Vagina (tissue), 2 donors: Measurements from ENCODE around the gene CBFA2T2. TPM values are rescaled to one million over a fixed set of nuclear protein-coding genes. Genes with fewer than 3 reads are reported as not detected.

Source experiments
- DNase-seq, 2 donors: peaks; one replicate each; pipeline ENCODE4 v3.0.0-alpha.2; 2017; ENCODE audit errors: extremely low spot score in 2 of 2
- H3K27ac ChIP-seq: fragments of 200-600 bp; sonication (generic); one replicate; pipeline ENCODE4 v1.5.1; 2019
- H3K27me3 ChIP-seq: fragments of 200-600 bp; sonication (generic); one replicate; pipeline ENCODE4 v1.5.1; 2019
- H3K36me3 ChIP-seq, 2 donors: fragments of 200-600 bp; sonication (generic); one replicate each; pipeline ENCODE4 v1.5.1; 2017 to 2019
- H3K4me1 ChIP-seq: fragments of 200-600 bp; sonication (generic); one replicate; pipeline ENCODE4 v1.5.1; 2019
- H3K4me3 ChIP-seq, 2 donors: fragments of 200-600 bp; sonication (generic); 1 replicate in 1 of 2; 2 replicates in 1 of 2; pipeline ENCODE4 v1.5.1; 2016 to 2019
- H3K9me3 ChIP-seq: fragments of 200-600 bp; sonication (generic); one replicate; pipeline ENCODE4 v1.5.1; 2019
- POLR2A ChIP-seq, 2 donors: fragments of 450-650 bp; IDR thresholded peaks; one replicate each; pipeline ENCODE4 v1.6.1; 2017; ENCODE audit warnings: antibody characterized with exemption in 2 of 2, mild to moderate bottlenecking in 2 of 2, moderate library complexity in 2 of 2
- POLR2AphosphoS5 ChIP-seq, 2 donors: sonication (generic); formaldehyde crosslinking; IDR thresholded peaks; one replicate each; pipeline ENCODE4 v1.9.0; 2017; ENCODE audit warnings: antibody characterized with exemption in 2 of 2, mild to moderate bottlenecking in 2 of 2, low read depth in 1 of 2; ENCODE audit not compliant: insufficient read depth in 1 of 2
- intact Hi-C: fragments of 100-400 bp; cut with DNase I; formaldehyde crosslinking; loops from one replicate; pipeline ENCODE4 v1.15.1; 2023
- total RNA-seq: library from RNA; depleted of rRNA; stranded (reverse); fragments of >200 nt; gene quantifications from one replicate; pipeline ENCODE4 v1.2.3, GENCODE V29; 2016
- TF ChIP-seq, protein P1 (sequence below), 3 experiments: fragments of 450-650 bp in 2 of 3; fragments of 200-600 bp in 1 of 3; sonication (generic) in 1 of 3; IDR thresholded peaks; one replicate each; pipeline ENCODE4 v1.5.1; 2017 to 2019; ENCODE audit warnings: antibody characterized with exemption in 3 of 3, mild to moderate bottlenecking in 2 of 3, moderate library complexity in 2 of 3

Gene CBFA2T2
- total RNA-seq, 1 donor from 2014 or later = 34.9 TPM

DNA sequence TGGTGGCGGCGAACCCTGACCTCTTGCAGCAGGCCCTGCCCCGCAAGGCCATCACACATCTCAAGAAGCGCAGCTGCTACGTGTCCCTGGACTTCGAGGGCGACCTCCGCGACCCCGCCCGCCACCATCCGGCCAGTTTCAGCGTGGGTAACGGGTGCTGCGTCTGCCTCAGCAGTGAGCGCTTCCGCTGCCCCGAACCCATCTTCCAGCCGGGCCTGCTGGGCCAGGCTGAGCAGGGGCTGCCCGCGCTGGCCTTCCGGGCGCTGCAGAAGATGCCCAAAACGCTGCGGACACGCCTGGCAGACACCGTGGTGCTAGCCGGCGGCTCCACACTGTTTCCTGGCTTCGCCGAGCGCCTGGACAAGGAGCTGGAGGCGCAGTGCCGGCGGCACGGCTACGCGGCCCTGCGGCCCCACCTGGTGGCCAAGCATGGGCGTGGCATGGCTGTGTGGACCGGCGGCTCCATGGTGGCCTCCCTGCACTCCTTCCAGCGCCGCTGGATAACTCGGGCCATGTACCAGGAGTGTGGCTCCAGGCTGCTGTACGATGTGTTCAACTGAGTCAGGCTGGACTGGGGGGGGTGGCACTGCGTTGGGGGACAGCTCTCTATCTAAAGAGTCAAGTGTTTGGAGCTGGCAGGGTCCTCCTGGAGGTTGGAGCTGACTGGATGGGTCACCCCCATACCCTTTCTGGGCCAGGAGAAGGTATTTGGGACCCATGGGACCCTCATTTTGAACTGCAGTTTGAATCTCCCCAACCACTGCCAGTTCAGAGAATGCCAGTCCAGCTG lies 178.0 kb downstream of the CBFA2T2 start:
- intact Hi-C loops = loop anchor here (5.0 kb wide), 1 partner anchor 211 kb away; no protein-coding TSS in a partner anchor
- Histone ChIP-seq H3K36me3 (no peaks in the 10 kb centered on the region), H3K27me3 (no peaks in the 10 kb centered on the region), H3K4me1 (peaks cover 51% of the 10 kb centered on the region), H3K4me3 (peak overlapping the region; percentile 66 to 68), H3K9me3 (no peaks in the 10 kb centered on the region), H3K27ac (peak overlapping the region; percentile 91)
- no peak for DNase-seq
- TF ChIP-seq, protein P1, sequence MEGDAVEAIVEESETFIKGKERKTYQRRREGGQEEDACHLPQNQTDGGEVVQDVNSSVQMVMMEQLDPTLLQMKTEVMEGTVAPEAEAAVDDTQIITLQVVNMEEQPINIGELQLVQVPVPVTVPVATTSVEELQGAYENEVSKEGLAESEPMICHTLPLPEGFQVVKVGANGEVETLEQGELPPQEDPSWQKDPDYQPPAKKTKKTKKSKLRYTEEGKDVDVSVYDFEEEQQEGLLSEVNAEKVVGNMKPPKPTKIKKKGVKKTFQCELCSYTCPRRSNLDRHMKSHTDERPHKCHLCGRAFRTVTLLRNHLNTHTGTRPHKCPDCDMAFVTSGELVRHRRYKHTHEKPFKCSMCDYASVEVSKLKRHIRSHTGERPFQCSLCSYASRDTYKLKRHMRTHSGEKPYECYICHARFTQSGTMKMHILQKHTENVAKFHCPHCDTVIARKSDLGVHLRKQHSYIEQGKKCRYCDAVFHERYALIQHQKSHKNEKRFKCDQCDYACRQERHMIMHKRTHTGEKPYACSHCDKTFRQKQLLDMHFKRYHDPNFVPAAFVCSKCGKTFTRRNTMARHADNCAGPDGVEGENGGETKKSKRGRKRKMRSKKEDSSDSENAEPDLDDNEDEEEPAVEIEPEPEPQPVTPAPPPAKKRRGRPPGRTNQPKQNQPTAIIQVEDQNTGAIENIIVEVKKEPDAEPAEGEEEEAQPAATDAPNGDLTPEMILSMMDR (IDR thresholded peaks at IDR 0.05) = peak; percentile 92 to 98 (median 96)
- TF ChIP-seq POLR2A (IDR thresholded peaks at IDR 0.05) (no peak), POLR2AphosphoS5 (IDR thresholded peaks at IDR 0.05; ENCODE audit: insufficient read depth in 1 of 2, low read depth in 1 of 2) (peak in 1 of 2 donors; percentile 80)

DNA sequence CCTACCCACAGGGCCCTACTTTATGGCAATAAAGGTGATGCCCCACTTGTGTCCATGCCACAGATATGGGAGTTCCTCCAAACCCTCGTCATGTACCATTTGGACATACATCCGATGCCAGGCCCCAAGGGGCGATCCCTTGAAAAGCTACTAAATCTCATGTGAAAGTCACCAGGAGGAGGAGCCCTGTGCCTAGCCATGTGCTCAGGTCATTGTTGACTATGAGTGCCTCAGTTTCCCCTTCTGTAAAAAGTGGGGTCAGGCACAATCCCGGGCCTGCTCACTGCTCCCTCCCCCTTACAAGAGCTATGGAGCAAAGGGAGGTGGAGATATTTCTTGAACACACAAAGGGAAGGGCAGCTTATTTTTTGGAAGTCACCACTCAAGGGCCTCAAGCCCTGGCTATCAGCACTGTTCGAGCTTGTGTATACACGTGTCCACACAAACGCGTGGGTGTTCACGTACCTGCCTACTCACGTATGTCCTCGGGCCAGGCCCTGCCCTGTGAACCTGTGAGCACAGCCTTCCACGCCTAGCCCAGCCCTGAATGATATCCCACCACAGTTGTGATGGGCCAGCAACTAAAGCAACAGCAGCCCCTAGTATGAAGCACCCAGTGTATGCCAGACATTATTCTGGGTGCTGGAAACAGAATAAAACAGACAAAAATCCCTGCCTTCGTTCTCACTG lies 178.7 kb downstream of the CBFA2T2 start:
- no peaks in the 10 kb centered on the region for H3K9me3 ChIP-seq
- H3K36me3 ChIP-seq = no peaks in the 10 kb centered on the region
- intact Hi-C loops = loop anchor here (5.0 kb wide), 1 partner anchor 211 kb away; no protein-coding TSS in a partner anchor
- TF ChIP-seq POLR2AphosphoS5 (IDR thresholded peaks at IDR 0.05; ENCODE audit: insufficient read depth in 1 of 2, low read depth in 1 of 2) = no peak
- TF ChIP-seq, protein P1 (IDR thresholded peaks at IDR 0.05) = no peak
- TF ChIP-seq POLR2A (IDR thresholded peaks at IDR 0.05) = no peak
- DNase-seq = no peak
- peak overlapping the region; percentile 91 for H3K27ac ChIP-seq
- no peaks in the 10 kb centered on the region for H3K27me3 ChIP-seq
- H3K4me1 ChIP-seq = peaks cover 54% of the 10 kb centered on the region
- no peak overlapping the region for H3K4me3 ChIP-seq

DNA sequence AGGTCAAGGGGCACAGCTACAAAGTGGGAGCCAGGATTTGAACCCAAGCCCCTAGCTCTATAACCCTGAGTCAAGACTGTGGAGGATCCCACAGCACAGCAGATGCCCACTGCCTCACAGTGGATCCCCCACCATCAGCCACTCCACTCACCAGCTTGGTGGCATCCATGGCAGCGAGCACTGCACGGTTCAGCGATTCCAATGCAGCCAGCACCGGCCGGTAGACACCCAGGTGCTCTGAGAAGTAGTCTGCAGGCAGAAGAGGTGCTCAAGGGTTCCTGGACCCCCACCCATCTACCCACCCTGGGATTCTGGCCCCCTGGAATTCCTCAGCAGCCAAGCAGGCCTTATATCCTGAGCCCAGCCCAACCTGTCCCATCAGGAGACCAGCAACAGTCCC lies 179.3 kb downstream of the CBFA2T2 start:
- no peaks in the 10 kb centered on the region for H3K27me3 ChIP-seq
- H3K4me3 ChIP-seq = no peak overlapping the region
- TF ChIP-seq, protein P1 (IDR thresholded peaks at IDR 0.05) = no peak
- TF ChIP-seq POLR2AphosphoS5 (IDR thresholded peaks at IDR 0.05; ENCODE audit: insufficient read depth in 1 of 2, low read depth in 1 of 2) = no peak
- no peak for TF ChIP-seq POLR2A (IDR thresholded peaks at IDR 0.05)
- no peak overlapping the region for H3K27ac ChIP-seq
- intact Hi-C loops = loop anchor here (5.0 kb wide), 1 partner anchor 212 kb away; no protein-coding TSS in a partner anchor
- no peaks in the 10 kb centered on the region for H3K36me3 ChIP-seq
- no peak for DNase-seq
- H3K4me1 ChIP-seq = peaks cover 51% of the 10 kb centered on the region
- no peaks in the 10 kb centered on the region for H3K9me3 ChIP-seq

DNA sequence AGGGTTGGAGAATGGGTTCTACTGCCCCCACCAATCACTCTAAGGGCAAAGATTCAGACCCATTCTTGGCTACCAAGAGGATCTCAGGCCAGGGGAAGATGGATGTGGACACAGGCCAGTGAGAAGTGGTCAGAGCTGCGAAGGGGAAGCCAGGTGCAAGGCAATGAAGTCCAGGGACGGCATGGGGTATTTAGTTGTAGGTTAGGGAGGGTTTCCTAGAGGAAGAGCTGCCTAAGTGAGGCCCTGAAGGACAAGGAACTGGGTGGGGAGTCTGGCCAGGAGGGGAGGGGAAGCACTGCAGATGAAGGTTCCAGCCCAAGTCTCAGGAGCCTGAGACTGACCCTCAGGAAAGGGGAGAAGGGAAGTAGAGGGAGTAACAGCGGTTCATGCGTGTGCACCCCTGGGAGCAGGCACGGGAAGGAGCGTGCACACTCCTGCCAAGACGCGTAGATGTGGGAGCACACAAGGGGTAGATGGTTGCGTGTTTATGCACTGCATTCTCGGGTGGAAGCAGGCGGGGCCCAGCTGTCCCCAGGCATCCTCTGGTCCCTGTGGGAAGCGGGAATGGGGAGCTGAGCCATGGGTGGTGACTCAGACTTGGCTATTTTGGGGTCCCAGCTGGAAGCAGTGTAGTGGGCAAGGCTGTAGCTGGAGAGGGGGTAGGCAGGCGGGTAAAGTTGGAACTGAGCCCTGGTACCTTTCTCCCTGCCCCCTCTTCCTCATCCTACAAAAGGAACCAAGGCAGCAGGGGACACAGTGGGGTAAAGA lies 180.2 kb downstream of the CBFA2T2 start:
- H3K4me3 ChIP-seq = no peak overlapping the region
- no peaks in the 10 kb centered on the region for H3K9me3 ChIP-seq
- peaks cover 48% of the 10 kb centered on the region for H3K4me1 ChIP-seq
- no peaks in the 10 kb centered on the region for H3K36me3 ChIP-seq
- intact Hi-C loops = loop anchor here (5.0 to 10.0 kb wide), 2 partner anchors 65 to 213 kb away; partner anchors contain the start of gene ZNF341
- TF ChIP-seq POLR2AphosphoS5 (IDR thresholded peaks at IDR 0.05; ENCODE audit: insufficient read depth in 1 of 2, low read depth in 1 of 2) = no peak
- no peak for TF ChIP-seq POLR2A (IDR thresholded peaks at IDR 0.05)
- DNase-seq = no peak
- H3K27ac ChIP-seq = peak overlapping the region; percentile 41
- no peaks in the 10 kb centered on the region for H3K27me3 ChIP-seq
